Astrocyte (in vitro differentiated cells and primary cell): ENCODE data around the gene APBB2. TPM values are rescaled to one million over a fixed set of nuclear protein-coding genes. Genes with fewer than 3 reads are reported as not detected.

Source experiments
- DNase-seq: peaks from one replicate; pipeline ENCODE4 v3.0.0-alpha.2; 2010; ENCODE audit warnings: low read depth
- FAIRE-seq: peaks from 2 replicates; lab custom pipeline; 2011; peaks lifted over from hg19 to GRCh38; lab: Jason Lieb, UNC
- H2AFZ ChIP-seq: 2 replicates; pipeline ENCODE4 v1.6.0; 2012; ENCODE audit warnings: low read depth, low read length, inconsistent platforms
- H3K27ac ChIP-seq: 2 replicates; pipeline ENCODE4 v1.5.1; 2011; ENCODE audit warnings: low read depth, low read length, inconsistent platforms
- H3K27me3 ChIP-seq: 2 replicates; pipeline ENCODE4 v1.6.0; 2011; ENCODE audit warnings: low read length, inconsistent platforms; ENCODE audit not compliant: insufficient read depth
- H3K36me3 ChIP-seq: 2 replicates; pipeline ENCODE4 v1.5.1; 2011; ENCODE audit warnings: low read length, inconsistent platforms; ENCODE audit not compliant: insufficient read depth
- H3K4me1 ChIP-seq: 2 replicates; pipeline ENCODE4 v1.5.1; 2011; ENCODE audit warnings: low read length, inconsistent platforms; ENCODE audit not compliant: insufficient read depth
- H3K4me2 ChIP-seq: 2 replicates; pipeline ENCODE4 v1.6.0; 2012; ENCODE audit warnings: low read length, inconsistent platforms
- H3K4me3 ChIP-seq: 2 replicates; pipeline ENCODE4 v1.5.1; 2011; ENCODE audit warnings: low read depth, mild to moderate bottlenecking, low read length, inconsistent platforms; ENCODE audit not compliant: insufficient read depth
- H3K79me2 ChIP-seq: 2 replicates; pipeline ENCODE4 v1.6.0; 2012; ENCODE audit warnings: mild to moderate bottlenecking, low read length, inconsistent platforms; ENCODE audit not compliant: insufficient read depth
- H3K9ac ChIP-seq: 2 replicates; pipeline ENCODE4 v1.6.0; 2012; ENCODE audit warnings: mild to moderate bottlenecking, low read length, inconsistent platforms
- H3K9me3 ChIP-seq: 2 replicates; pipeline ENCODE4 v1.5.1; 2012; ENCODE audit warnings: low read depth, mild to moderate bottlenecking, low read length, inconsistent platforms; ENCODE audit not compliant: insufficient read depth
- H4K20me1 ChIP-seq: 2 replicates; pipeline ENCODE4 v1.6.0; 2012; ENCODE audit warnings: low read length, inconsistent platforms; ENCODE audit not compliant: insufficient read depth
- H3K27ac Mint-ChIP-seq: one replicate; pipeline ENCODE4 v1.8.0; 2021; ENCODE audit warnings: mild to moderate bottlenecking, mixed read lengths; ENCODE audit not compliant: unreplicated experiment
- H3K27me3 Mint-ChIP-seq: one replicate; pipeline ENCODE4 v1.8.0; 2021; ENCODE audit warnings: low read depth, mixed read lengths; ENCODE audit not compliant: unreplicated experiment
- H3K36me3 Mint-ChIP-seq: one replicate; pipeline ENCODE4 v1.8.0; 2021; ENCODE audit warnings: low read depth, mixed read lengths; ENCODE audit not compliant: unreplicated experiment
- H3K4me1 Mint-ChIP-seq: one replicate; pipeline ENCODE4 v1.8.0; 2021; ENCODE audit warnings: low read depth, mixed read lengths; ENCODE audit not compliant: unreplicated experiment
- H3K4me3 Mint-ChIP-seq: one replicate; pipeline ENCODE4 v1.8.0; 2021; ENCODE audit warnings: mild to moderate bottlenecking, moderate library complexity, mixed read lengths; ENCODE audit not compliant: unreplicated experiment
- H3K9me3 Mint-ChIP-seq: one replicate; pipeline ENCODE4 v1.8.0; 2021; ENCODE audit warnings: mild to moderate bottlenecking, mixed read lengths; ENCODE audit not compliant: unreplicated experiment
- EZH2 ChIP-seq: IDR thresholded peaks from 2 replicates; pipeline ENCODE4 v1.6.1; 2012; ENCODE audit warnings: mild to moderate bottlenecking, low read length, inconsistent platforms; ENCODE audit not compliant: insufficient read depth
- total RNA-seq: library from RNA; stranded (reverse); gene quantifications from 2 replicates; pipeline ENCODE4 v1.2.1, GENCODE V29; 2021
- TF ChIP-seq, protein P1 (sequence below): IDR thresholded peaks from 2 replicates; pipeline ENCODE4 v1.5.1; 2011; ENCODE audit warnings: low read depth, mild to moderate bottlenecking, inconsistent platforms, low read length, moderate library complexity; ENCODE audit not compliant: insufficient read depth

Gene APBB2
- total RNA-seq, 1 donor from 2014 or later, result 173 TPM

DNA sequence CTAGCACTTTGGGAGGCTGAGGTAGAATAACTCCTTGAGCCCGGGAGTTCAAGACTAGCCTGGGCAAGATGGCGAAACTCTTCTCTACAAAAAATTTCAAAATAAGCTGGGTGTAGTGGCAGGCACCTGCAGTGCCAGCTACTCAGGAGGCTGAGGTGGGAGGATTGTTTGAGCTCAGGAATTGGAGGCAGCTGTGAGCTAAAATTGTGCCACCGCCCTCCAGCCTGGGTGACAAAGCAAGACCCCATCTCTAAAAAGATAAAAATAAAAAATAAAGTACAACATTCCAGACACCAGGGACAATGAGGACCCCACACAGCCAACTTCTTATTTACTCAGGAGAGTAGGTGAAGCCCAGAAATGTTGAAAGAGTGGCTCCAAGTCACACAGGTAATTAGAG lies 53.0 kb downstream of the APBB2 start:
- TF ChIP-seq, protein P1, sequence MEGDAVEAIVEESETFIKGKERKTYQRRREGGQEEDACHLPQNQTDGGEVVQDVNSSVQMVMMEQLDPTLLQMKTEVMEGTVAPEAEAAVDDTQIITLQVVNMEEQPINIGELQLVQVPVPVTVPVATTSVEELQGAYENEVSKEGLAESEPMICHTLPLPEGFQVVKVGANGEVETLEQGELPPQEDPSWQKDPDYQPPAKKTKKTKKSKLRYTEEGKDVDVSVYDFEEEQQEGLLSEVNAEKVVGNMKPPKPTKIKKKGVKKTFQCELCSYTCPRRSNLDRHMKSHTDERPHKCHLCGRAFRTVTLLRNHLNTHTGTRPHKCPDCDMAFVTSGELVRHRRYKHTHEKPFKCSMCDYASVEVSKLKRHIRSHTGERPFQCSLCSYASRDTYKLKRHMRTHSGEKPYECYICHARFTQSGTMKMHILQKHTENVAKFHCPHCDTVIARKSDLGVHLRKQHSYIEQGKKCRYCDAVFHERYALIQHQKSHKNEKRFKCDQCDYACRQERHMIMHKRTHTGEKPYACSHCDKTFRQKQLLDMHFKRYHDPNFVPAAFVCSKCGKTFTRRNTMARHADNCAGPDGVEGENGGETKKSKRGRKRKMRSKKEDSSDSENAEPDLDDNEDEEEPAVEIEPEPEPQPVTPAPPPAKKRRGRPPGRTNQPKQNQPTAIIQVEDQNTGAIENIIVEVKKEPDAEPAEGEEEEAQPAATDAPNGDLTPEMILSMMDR, result no peak
- no peak for TF ChIP-seq EZH2
- FAIRE-seq (no peak), DNase-seq (no peak)
- no peak overlapping the region for H3K4me3 ChIP-seq
- no peaks in the 10 kb centered on the region for H3K27me3 ChIP-seq
- no peaks in the 10 kb centered on the region for H3K36me3 ChIP-seq
- peak overlapping the region; percentile 99 for H3K27ac Mint-ChIP-seq
- peak overlapping the region; percentile 82 for H3K27ac ChIP-seq
- H3K9me3 ChIP-seq, result no peaks in the 10 kb centered on the region
- H4K20me1 ChIP-seq, result peaks cover 10% of the 10 kb centered on the region
- peaks cover 4% of the 10 kb centered on the region for H3K9me3 Mint-ChIP-seq
- peaks cover 75% of the 10 kb centered on the region for H3K79me2 ChIP-seq
- no peak overlapping the region for H2AFZ ChIP-seq
- H3K27me3 Mint-ChIP-seq, result no peaks in the 10 kb centered on the region
- H3K4me1 Mint-ChIP-seq, result peaks cover 60% of the 10 kb centered on the region
- H3K4me3 Mint-ChIP-seq, result no peak overlapping the region
- H3K4me1 ChIP-seq, result peaks cover 41% of the 10 kb centered on the region
- H3K4me2 ChIP-seq, result peak overlapping the region; percentile 66
- peak overlapping the region; percentile 52 for H3K9ac ChIP-seq
- peaks cover 15% of the 10 kb centered on the region for H3K36me3 Mint-ChIP-seq

DNA sequence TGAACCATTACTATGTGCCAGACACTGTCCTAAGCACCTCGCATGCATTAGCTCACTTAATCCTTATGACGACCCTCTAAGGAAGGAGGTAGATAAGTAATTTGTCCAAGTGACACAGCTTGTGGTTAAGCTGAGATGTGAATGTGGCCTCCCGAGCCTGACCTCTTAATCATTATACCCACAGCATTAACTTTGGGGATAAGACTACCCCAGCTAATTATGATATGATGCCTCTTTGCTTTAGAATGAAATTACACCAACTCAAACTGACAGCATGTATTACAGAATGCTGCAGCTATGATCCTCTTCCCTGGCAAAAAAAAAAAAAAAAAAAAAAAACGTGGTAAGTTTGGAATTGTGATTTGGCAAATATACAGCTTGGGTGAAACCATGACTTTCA lies 53.5 kb downstream of the APBB2 start:
- Histone ChIP-seq H2AFZ (no peak overlapping the region), H4K20me1 (peaks cover 10% of the 10 kb centered on the region), H3K36me3 (no peaks in the 10 kb centered on the region), H3K4me2 (peak overlapping the region; percentile 66), H3K27ac (peak overlapping the region; percentile 82), H3K4me1 (peaks cover 46% of the 10 kb centered on the region), H3K27me3 (no peaks in the 10 kb centered on the region), H3K4me3 (no peak overlapping the region), H3K79me2 (peaks cover 71% of the 10 kb centered on the region), H3K9me3 (no peaks in the 10 kb centered on the region), H3K9ac (peak overlapping the region; percentile 52)
- H3K27ac Mint-ChIP-seq, result peak overlapping the region; percentile 99
- FAIRE-seq (peak; percentile 49), DNase-seq (peak; percentile 94)
- H3K4me1 Mint-ChIP-seq, result peaks cover 65% of the 10 kb centered on the region
- peaks cover 13% of the 10 kb centered on the region for H3K36me3 Mint-ChIP-seq
- H3K9me3 Mint-ChIP-seq, result peaks cover 4% of the 10 kb centered on the region
- no peaks in the 10 kb centered on the region for H3K27me3 Mint-ChIP-seq
- no peak overlapping the region for H3K4me3 Mint-ChIP-seq
- TF ChIP-seq, protein P1, result no peak
- no peak for TF ChIP-seq EZH2

DNA sequence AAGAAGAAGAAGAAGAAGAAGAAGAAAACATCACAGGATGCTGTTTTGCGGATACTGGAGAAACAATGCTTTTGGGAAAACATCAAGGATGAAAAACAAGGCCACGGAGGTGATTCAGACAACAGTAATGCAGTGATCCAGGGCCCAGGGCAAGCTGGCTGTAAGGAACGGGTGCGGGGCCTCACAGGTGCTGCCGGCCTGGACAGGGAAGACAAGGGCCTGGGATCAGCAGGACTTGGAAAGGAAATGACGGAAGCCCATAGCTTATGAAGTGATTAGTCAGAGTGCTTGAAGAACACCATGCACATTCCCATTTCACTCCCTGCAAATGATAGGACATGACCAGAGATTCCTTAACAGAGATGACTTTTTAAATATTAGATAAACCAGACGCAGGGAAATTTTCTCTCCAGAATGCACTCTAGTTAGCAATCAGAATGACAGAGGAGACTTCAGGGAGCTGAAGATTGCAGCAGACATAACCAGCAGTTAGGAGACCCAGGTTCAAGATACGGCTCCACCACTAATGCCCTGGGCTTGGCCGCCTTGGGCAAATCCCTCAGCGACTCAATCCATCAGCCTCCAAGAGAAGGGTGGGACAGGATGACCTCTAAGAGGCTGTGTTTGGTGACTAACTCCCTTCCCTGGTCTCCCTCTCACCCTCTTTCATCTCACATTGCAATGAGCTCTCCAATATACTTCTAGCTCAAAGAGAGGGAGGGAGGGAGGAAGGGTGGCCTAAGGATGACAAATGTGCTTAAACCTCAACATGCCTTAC lies 54.1 kb downstream of the APBB2 start:
- H3K27ac Mint-ChIP-seq, result peak overlapping the region; percentile 99
- peaks cover 66% of the 10 kb centered on the region for H3K79me2 ChIP-seq

More for the DNA sequence above, 54.1 kb downstream of the APBB2 start:
- Histone ChIP-seq H2AFZ (no peak overlapping the region), H4K20me1 (peaks cover 6% of the 10 kb centered on the region), H3K4me2 (peak overlapping the region; percentile 66), H3K9ac (peak overlapping the region; percentile 52), H3K4me1 (peaks cover 51% of the 10 kb centered on the region), H3K36me3 (no peaks in the 10 kb centered on the region), H3K27me3 (no peaks in the 10 kb centered on the region), H3K27ac (peak overlapping the region; percentile 82), H3K4me3 (no peak overlapping the region), H3K9me3 (no peaks in the 10 kb centered on the region)
- DNase-seq (peak; percentile 99), FAIRE-seq (peak; percentile 54)
- peaks cover 67% of the 10 kb centered on the region for H3K4me1 Mint-ChIP-seq
- H3K27me3 Mint-ChIP-seq, result no peaks in the 10 kb centered on the region
- peak overlapping the region; percentile 58 for H3K4me3 Mint-ChIP-seq
- peaks cover 8% of the 10 kb centered on the region for H3K36me3 Mint-ChIP-seq
- peaks cover 1% of the 10 kb centered on the region for H3K9me3 Mint-ChIP-seq
- TF ChIP-seq, protein P1, result no peak
- no peak for TF ChIP-seq EZH2
